HepG2 (cell line): ENCODE measurements around the gene FAM229A. TPM values are rescaled to one million over a fixed set of nuclear protein-coding genes. Genes with fewer than 3 reads are reported as not detected.

Source experiments
- ATAC-seq: fragments of 200-7000 bp; cut with Tn5 transposase; 3 replicates; pipeline ENCODE4 v1.9.1; 2020; ENCODE audit warnings: mild to moderate bottlenecking, moderate library complexity
- Bru-seq: library from RNA; stranded (reverse); fragments of 400-500 nt; gene quantifications from one replicate; lab custom pipeline; 2021; lab: Mats Ljungman, UMichigan
- BruChase-seq, 2 experiments: library from RNA; stranded (reverse); fragments of 400-500 nt; gene quantifications; one replicate each; lab custom pipeline; 2021; lab: Mats Ljungman, UMichigan
- BruUV-seq: library from RNA; stranded (reverse); fragments of 400-500 nt; replicated peaks from 2 replicates; lab custom pipeline; 2021; lab: Mats Ljungman, UMichigan
- CTCF ChIA-PET: fragments of 300-600 bp; formaldehyde crosslinking; extraction: SDS; loops from one replicate; lab custom pipeline; 2021; ENCODE audit warnings: low total read pairs, inconsistent platforms, low intra/inter-chr PET ratio; lab: Yijun Ruan, JAX
- POLR2A ChIA-PET: fragments of 350-600 bp; sonication (Branson Sonifier 250); formaldehyde crosslinking; loops from one replicate; lab custom pipeline; 2020; ENCODE audit warnings: antibody characterized with exemption, inconsistent platforms; lab: Yijun Ruan, JAX
- DNase-seq: peaks from one replicate; pipeline ENCODE4 v3.0.0-alpha.2; 2015; ENCODE audit warnings: low spot score
- FAIRE-seq: peaks from 3 replicates; lab custom pipeline; 2011; peaks lifted over from hg19 to GRCh38; lab: Jason Lieb, UNC
- H2AFZ ChIP-seq: one replicate; pipeline ENCODE4 v1.6.1; 2011; ENCODE audit warnings: low read length, inconsistent platforms
- H3K27ac ChIP-seq: fragments of 300-600 bp; 3 replicates; pipeline ENCODE4 v1.8.0; 2011; ENCODE audit warnings: mixed run types, mild to moderate bottlenecking, mixed read lengths, low read length, inconsistent platforms; ENCODE audit not compliant: insufficient read depth; ENCODE audit errors: extremely low read length
- H3K27me3 ChIP-seq, 2 experiments: fragments of 200-600 bp in 1 of 2; 2 replicates in 1 of 2; 3 replicates in 1 of 2; pipeline versions ENCODE4 v1.6.0 to v1.8.0; 2011; ENCODE audit warnings: low read length in 2 of 2, mild to moderate bottlenecking in 2 of 2, moderate library complexity in 2 of 2, inconsistent platforms in 1 of 2; ENCODE audit not compliant: insufficient read depth in 2 of 2, control insufficient read depth in 1 of 2
- H3K36me3 ChIP-seq, 2 experiments: fragments of 200-600 bp in 1 of 2; replicated peaks in 1 of 2; 2 replicates in 1 of 2; 3 replicates in 1 of 2; pipeline versions ENCODE4 v1.5.1 to v1.8.0; 2011; ENCODE audit warnings: low read length in 2 of 2, inconsistent platforms in 1 of 2; ENCODE audit not compliant: insufficient read depth in 2 of 2, control insufficient read depth in 1 of 2
- H3K4me1 ChIP-seq: 2 replicates; pipeline ENCODE4 v1.5.1; 2012; ENCODE audit warnings: low read length, inconsistent platforms; ENCODE audit not compliant: insufficient read depth
- H3K4me2 ChIP-seq: 2 replicates; pipeline ENCODE4 v1.6.0; 2011; ENCODE audit warnings: low read depth, low read length, inconsistent platforms
- H3K4me3 ChIP-seq, 3 experiments: fragments of 200-600 bp in 1 of 3; sonication (generic), shearing (Covaris generic) in 1 of 3; replicated peaks in 1 of 3; 2 replicates each; pipeline ENCODE4 v1.5.1; 2011 to 2016; ENCODE audit warnings: low read length in 3 of 3, inconsistent platforms in 2 of 3, low read depth in 2 of 3, mild to moderate bottlenecking in 2 of 3, control low read depth in 1 of 3, mixed read lengths in 1 of 3; ENCODE audit not compliant: insufficient read depth in 1 of 3
- H3K79me2 ChIP-seq: one replicate; pipeline ENCODE4 v1.6.1; 2011; ENCODE audit warnings: low read length, inconsistent platforms; ENCODE audit not compliant: insufficient read depth
- H3K9ac ChIP-seq: 2 replicates; pipeline ENCODE4 v1.6.0; 2011; ENCODE audit warnings: mild to moderate bottlenecking, low read depth, low read length, inconsistent platforms; ENCODE audit not compliant: insufficient read depth
- H3K9me3 ChIP-seq: 2 replicates; pipeline ENCODE4 v1.5.1; 2012; ENCODE audit warnings: mild to moderate bottlenecking, low read length
- H4K20me1 ChIP-seq: 2 replicates; pipeline ENCODE4 v1.6.0; 2011; ENCODE audit warnings: inconsistent platforms, mild to moderate bottlenecking, low read length, moderate library complexity; ENCODE audit not compliant: insufficient read depth
- FOXP1 ChIP-seq, 2 experiments: fragments of 450-650 bp in 1 of 2; IDR thresholded peaks; 2 replicates each; pipeline ENCODE4 v1.6.1; 2017 to 2018; ENCODE audit warnings: antibody characterized with exemption in 1 of 2
- HNRNPL ChIP-seq: fragments of 200-400 bp; formaldehyde crosslinking; IDR thresholded peaks from 2 replicates; pipeline ENCODE4 v1.6.1; 2017; ENCODE audit warnings: mild to moderate bottlenecking, low read depth, low read length
- WGBS: methylation state at CpG from one replicate; pipeline ENCODE4 v1.1.6; 2017; ENCODE audit warnings: low lambda C conversion rate; 5-methylcytosine and 5-hydroxymethylcytosine counted together
- in situ Hi-C: cut with HindIII; loops from 2 replicates; pipeline ENCODE4 v1.10.0; 2017; ENCODE audit warnings: low pct_unique_long_range_greater_than_20kb; ENCODE audit not compliant: extremely low pct_ligation_motif_present
- intact Hi-C: fragments of 100-400 bp; cut with micrococcal nuclease; formaldehyde crosslinking; loops from one replicate; pipeline ENCODE4 v1.10.0; 2022; ENCODE audit not compliant: unreplicated experiment
- long read RNA-seq, 2 experiments: library from RNA in 1 of 2; library from polyadenylated mRNA in 1 of 2; stranded (forward) in 1 of 2; unstranded in 1 of 2; transcript quantifications; one replicate each; pipeline ENCODE4 v2.0.0, GENCODE V29; 2019 to 2022
- polyA minus RNA-seq, 3 experiments: library from RNA; depleted of rRNA, polyadenylated mRNA; stranded (reverse); fragments of >200 nt; gene quantifications; 2 replicates each; pipeline ENCODE4 v1.2.3, GENCODE V29; 2011; ENCODE audit warnings: low replicate concordance in 1 of 3
- polyA plus RNA-seq, 8 experiments: library from polyadenylated mRNA; depleted of rRNA in 3 of 8; stranded (reverse) in 7 of 8; unstranded in 1 of 8; fragments of >200 nt; fragmentation: Illumina TruSeq in 4 of 8; extraction: Trizol in 4 of 8; gene quantifications; 2 replicates each; pipeline versions ENCODE4 v1.2.1 to v1.2.3, GENCODE V29; 2011 to 2016; ENCODE audit warnings: low read depth in 4 of 8, missing spikeins in 1 of 8, mixed read lengths in 1 of 8; ENCODE audit not compliant: insufficient read depth in 1 of 8
- total RNA-seq, 5 experiments: library from RNA; depleted of rRNA; stranded (reverse); fragments of >200 nt; fragmentation: Illumina TruSeq; extraction: Trizol; gene quantifications; 2 replicates each; pipeline ENCODE4 v1.2.3, GENCODE V29; 2016; ENCODE audit warnings: low read depth in 1 of 5

FAM229A gene
- 0.31 and 3.2 TPM in 2 replicates for total RNA-seq (2016; rRNA removed; fragmentation: Illumina TruSeq; extraction: Trizol)
- 0.71 TPM in 1 of 2 replicates, not detected in the other for total RNA-seq (2016; cell fraction: cytosol; rRNA removed; fragmentation: Illumina TruSeq; extraction: Trizol; ENCODE audit: low read depth)
- total RNA-seq (2016; cell fraction: insoluble cytoplasmic fraction; rRNA removed; fragmentation: Illumina TruSeq; extraction: Trizol): 0.46 and 3.1 TPM in 2 replicates
- total RNA-seq (2016; cell fraction: membrane; rRNA removed; fragmentation: Illumina TruSeq; extraction: Trizol): 0.12 and 0.65 TPM in 2 replicates
- total RNA-seq (2016; cell fraction: nucleus; rRNA removed; fragmentation: Illumina TruSeq; extraction: Trizol): 3.2 and 5.0 TPM in 2 replicates
- 17.6 and 21.8 TPM in 2 replicates for polyA plus RNA-seq (2011; rRNA removed)
- polyA plus RNA-seq (2011; cell fraction: cytosol; rRNA removed): 2.4 and 5.1 TPM in 2 replicates
- polyA plus RNA-seq (2011; cell fraction: nucleus; rRNA removed): 142 and 179 TPM in 2 replicates
- 7.7 and 16.0 TPM in 2 replicates for polyA plus RNA-seq (2012)
- 0.22 and 0.24 TPM in 2 replicates for polyA plus RNA-seq (2016; cell fraction: cytosol; fragmentation: Illumina TruSeq; extraction: Trizol; ENCODE audit: low read depth)
- 0.81 and 0.98 TPM in 2 replicates for polyA plus RNA-seq (2016; cell fraction: insoluble cytoplasmic fraction; fragmentation: Illumina TruSeq; extraction: Trizol; ENCODE audit: low read depth)
- 0.13 and 0.55 TPM in 2 replicates for polyA plus RNA-seq (2016; cell fraction: membrane; fragmentation: Illumina TruSeq; extraction: Trizol; ENCODE audit: low read depth)
- 26.3 and 28.4 TPM in 2 replicates for polyA plus RNA-seq (2016; cell fraction: nucleus; fragmentation: Illumina TruSeq; extraction: Trizol; ENCODE audit: insufficient read depth, low read depth)
- 6.1 and 8.3 TPM in 2 replicates for polyA minus RNA-seq (2011; rRNA and poly(A)+ RNA removed; ENCODE audit: low replicate concordance)
- polyA minus RNA-seq (2011; cell fraction: cytosol; rRNA and poly(A)+ RNA removed): 1.3 and 1.8 TPM in 2 replicates
- polyA minus RNA-seq (2011; cell fraction: nucleus; rRNA and poly(A)+ RNA removed): 16.6 and 17.9 TPM in 2 replicates
- Bru-seq, nascent RNA: percentile 61 among the genes with signal in this experiment
- percentile 86 among the genes with signal in this experiment for BruChase-seq, experiment 1, labeled RNA remaining after a 6-hour chase
- percentile 82 among the genes with signal in this experiment for BruChase-seq, experiment 2, labeled RNA remaining after a 2-hour chase
- long read RNA-seq, experiment 1, partial matches to known transcripts: 0 of 1 reads
- long read RNA-seq, experiment 1, other reads (novel, unspliced or antisense): 0 of 1 reads
- long read RNA-seq, experiment 2: 0 reads

GRCh38 chr1:32362474-32363313 is at the start of gene FAM229A, which contains the start of gene TSSK3:
TSS of gene FAM229A (minus strand) at chr1:32362485. CDS start at chr1:32362091, 394 bp downstream.
TSS of gene TSSK3 (plus strand) at chr1:32362539. CDS start at chr1:32362702, 163 bp downstream.
- ATAC-seq (no peak), FAIRE-seq (no peak), DNase-seq (no peak)
- Histone ChIP-seq H3K79me2 (no peaks in the 10 kb centered on the region), H3K4me2 (no peak within 1 kb of the TSS), H3K27ac (no peak within 1 kb of the TSS), H3K27me3 (no peaks in the 10 kb centered on the region), H4K20me1 (no peaks in the 10 kb centered on the region), H3K9me3 (no peaks in the 10 kb centered on the region), H3K9ac (no peak within 1 kb of the TSS), H3K36me3 (peaks cover 8 to 41% of the 10 kb centered on the region in 2 experiments), H3K4me3 (no peak within 1 kb of the TSS), H2AFZ (no peak within 1 kb of the TSS), H3K4me1 (peaks cover 17% of the 10 kb centered on the region)
- no TSS peak for BruUV-seq
- in situ Hi-C loops (no loop called here), intact Hi-C loops (no loop called here)
- CTCF ChIA-PET: no interaction called here
- POLR2A ChIA-PET: interaction anchor here (1.2 to 2.3 kb wide), 3 partner anchors 11 to 32 kb away, joined by 3 to 11 read pairs (median 4); partner anchors contain the start of gene BSDC1
- TF ChIP-seq HNRNPL: 0 out of 2 replicates have a peak, but pooled peaks have one; percentile 13
- no peak for TF ChIP-seq FOXP1 (IDR thresholded peaks at IDR 0.05)
- TF ChIP-seq FOXP1 (CRISPR knock-in tag; IDR thresholded peaks at IDR 0.05): no peak
- WGBS: 95% methylated on average over 17 of the region's 17 CpGs
